HG03108 (cell line): Measurements from ENCODE around the gene MINDY2.
"Not testable (repeated sequence)": the region's sequence is repeated elsewhere in the genome, so short reads cannot be mapped to it uniquely, and the experiment has no call there.

ENCODE experiments used
- ATAC-seq: cut with Tn5 transposase; IDR thresholded peaks from one replicate; pipeline ENCODE4 v1.9.1; 2021; ENCODE audit warnings: moderate library complexity; ENCODE audit not compliant: unreplicated experiment

The MINDY2 gene

GRCh38 chr15:58752716-58753115, 18.4 kb upstream of the MINDY2 start:
- no peak for ATAC-seq

- no peak for ATAC-seq
Observed at GRCh38 chr15:58755350-58755749, 15.8 kb upstream of the MINDY2 start.

- no peak for ATAC-seq
Observed at GRCh38 chr15:58755956-58756355, 15.1 kb upstream of the MINDY2 start.

GRCh38 chr15:58758141-58758540, 13.0 kb upstream of the MINDY2 start:
- ATAC-seq = no peak

GRCh38 chr15:58760385-58761009, 10.6 kb upstream of the MINDY2 start:
- ATAC-seq = no peak

- ATAC-seq = no peak
Observed at GRCh38 chr15:58761010-58761388, 10.1 kb upstream of the MINDY2 start.

GRCh38 chr15:58762285-58762684, 8.8 kb upstream of the MINDY2 start:
- no peak for ATAC-seq

- ATAC-seq = no peak
Observed at GRCh38 chr15:58762731-58763130, 8.4 kb upstream of the MINDY2 start.

GRCh38 chr15:58764468-58764867, 6.6 kb upstream of the MINDY2 start:
- ATAC-seq = no peak

- no peak for ATAC-seq
Observed at GRCh38 chr15:58766290-58766689, 4.8 kb upstream of the MINDY2 start.

- ATAC-seq = not testable (repeated sequence)
Observed at GRCh38 chr15:58768601-58769004, 2.5 kb upstream of the MINDY2 start.

- no peak for ATAC-seq
Observed at GRCh38 chr15:58770519-58770856, 614 bp upstream of the MINDY2 start.

- ATAC-seq = peak; percentile 2
Observed at GRCh38 chr15:58771621-58772250, 634 bp downstream of the MINDY2 start.

GRCh38 chr15:58773024-58773423, 1.9 kb downstream of the MINDY2 start:
- ATAC-seq = no peak

GRCh38 chr15:58775402-58775801, 4.3 kb downstream of the MINDY2 start:
- ATAC-seq = no peak

GRCh38 chr15:58777107-58777506, 6.0 kb downstream of the MINDY2 start:
- ATAC-seq = no peak

GRCh38 chr15:58779554-58779953, 8.5 kb downstream of the MINDY2 start:
- ATAC-seq = no peak

GRCh38 chr15:58785355-58785754, 14.3 kb downstream of the MINDY2 start:
- ATAC-seq = no peak

- no peak for ATAC-seq
Observed at GRCh38 chr15:58788056-58788710, 17.1 kb downstream of the MINDY2 start.

GRCh38 chr15:58793862-58794261, 22.8 kb downstream of the MINDY2 start:
- no peak for ATAC-seq

- no peak for ATAC-seq
Observed at GRCh38 chr15:58795825-58796224, 24.7 kb downstream of the MINDY2 start.

- ATAC-seq = no peak
Observed at GRCh38 chr15:58797505-58797904, 26.4 kb downstream of the MINDY2 start.

- ATAC-seq = no peak
Observed at GRCh38 chr15:58805095-58805494, 34.0 kb downstream of the MINDY2 start.
